ENCODE results near the gene SCN3B. TPM values are rescaled to one million over a fixed set of nuclear protein-coding genes. Genes with fewer than 3 reads are reported as not detected.

The SCN3B gene
- total and polyA plus RNA-seq, 4 donors, result 21.0 to 97.5 (median 73.9) TPM

DNA sequence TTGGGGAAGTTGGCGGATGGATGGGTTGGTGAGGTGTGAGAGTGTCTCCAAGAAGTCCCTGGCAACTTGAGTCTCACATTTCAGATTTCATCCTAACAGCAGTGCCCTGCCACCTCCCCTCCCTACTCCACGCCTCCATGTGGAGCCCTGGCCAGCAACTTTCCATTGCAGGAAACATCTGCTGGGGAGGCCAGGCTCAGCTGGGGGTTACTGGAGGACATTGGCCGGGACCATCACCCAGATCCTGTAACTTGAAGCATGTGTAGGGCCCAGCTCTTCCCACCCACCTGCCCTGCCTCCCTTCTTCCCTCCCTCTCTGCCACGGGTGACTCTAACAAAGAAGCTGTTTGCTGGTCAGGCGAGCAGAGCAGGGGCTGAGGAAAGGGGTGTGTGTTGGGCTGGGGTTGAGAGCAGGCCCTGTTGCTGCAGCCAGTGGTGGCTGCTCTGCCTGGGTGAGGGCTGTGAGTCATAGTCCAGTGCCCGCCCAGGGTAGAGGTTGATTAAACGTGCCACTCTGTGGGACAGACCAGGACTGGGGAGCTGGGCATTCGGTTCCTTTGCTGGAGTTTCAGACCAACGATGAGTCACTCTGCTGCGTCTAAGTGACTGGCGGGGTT lies 64.0 kb downstream of the SCN3B start:
- 77% methylated on average over 9 of the region's 11 CpGs for WGBS (ENCODE audit: insufficient coverage)
- Histone ChIP-seq H3K36me3 (ENCODE audit: control insufficient read depth, insufficient read depth, low read length) (peaks cover 78% of the 10 kb centered on the region), H3K27ac (ENCODE audit: low read depth, low read length) (no peak overlapping the region), H3K4me3 (ENCODE audit: low read depth, low read length) (no peak overlapping the region), H3K9me3 (ENCODE audit: control insufficient read depth, insufficient read depth, low read length) (no peaks in the 10 kb centered on the region), H3K27me3 (ENCODE audit: control insufficient read depth, insufficient read depth, low read length) (no peaks in the 10 kb centered on the region), H3K4me1 (ENCODE audit: control insufficient read depth, insufficient read depth, low read length) (peaks cover 9% of the 10 kb centered on the region)
- no peak for DNase-seq (ENCODE audit: low read depth in 4 of 6, low spot score in 6 of 6)

DNA sequence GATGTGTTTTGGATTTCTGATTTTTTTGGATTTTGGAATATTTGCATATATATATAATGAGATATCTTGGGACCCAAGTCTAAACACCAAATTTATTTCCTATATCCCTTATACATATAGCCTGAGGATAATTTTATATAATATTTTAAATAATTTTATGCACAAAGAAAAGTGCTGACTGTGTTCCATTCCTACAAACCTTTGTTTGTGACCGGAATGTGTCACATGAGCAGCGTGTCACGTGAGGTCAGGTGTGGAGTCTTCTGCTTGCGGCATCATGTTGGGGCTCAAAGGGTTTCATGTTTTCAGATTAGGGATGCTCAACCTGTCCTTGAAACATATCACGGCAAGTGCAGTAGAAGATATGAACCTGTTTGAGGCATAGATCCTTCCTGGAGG lies 65.6 kb downstream of the SCN3B start:
- Histone ChIP-seq H3K27me3 (ENCODE audit: control insufficient read depth, insufficient read depth, low read length) (no peaks in the 10 kb centered on the region), H3K4me1 (ENCODE audit: control insufficient read depth, insufficient read depth, low read length) (peaks cover 15% of the 10 kb centered on the region), H3K4me3 (ENCODE audit: low read depth, low read length) (no peak overlapping the region), H3K36me3 (ENCODE audit: control insufficient read depth, insufficient read depth, low read length) (peaks cover 84% of the 10 kb centered on the region), H3K9me3 (ENCODE audit: control insufficient read depth, insufficient read depth, low read length) (no peaks in the 10 kb centered on the region), H3K27ac (ENCODE audit: low read depth, low read length) (no peak overlapping the region)
- WGBS (ENCODE audit: insufficient coverage), result 97% methylated on average over 5 of the region's 5 CpGs
- DNase-seq (ENCODE audit: low read depth in 4 of 6, low spot score in 6 of 6), result no peak

DNA sequence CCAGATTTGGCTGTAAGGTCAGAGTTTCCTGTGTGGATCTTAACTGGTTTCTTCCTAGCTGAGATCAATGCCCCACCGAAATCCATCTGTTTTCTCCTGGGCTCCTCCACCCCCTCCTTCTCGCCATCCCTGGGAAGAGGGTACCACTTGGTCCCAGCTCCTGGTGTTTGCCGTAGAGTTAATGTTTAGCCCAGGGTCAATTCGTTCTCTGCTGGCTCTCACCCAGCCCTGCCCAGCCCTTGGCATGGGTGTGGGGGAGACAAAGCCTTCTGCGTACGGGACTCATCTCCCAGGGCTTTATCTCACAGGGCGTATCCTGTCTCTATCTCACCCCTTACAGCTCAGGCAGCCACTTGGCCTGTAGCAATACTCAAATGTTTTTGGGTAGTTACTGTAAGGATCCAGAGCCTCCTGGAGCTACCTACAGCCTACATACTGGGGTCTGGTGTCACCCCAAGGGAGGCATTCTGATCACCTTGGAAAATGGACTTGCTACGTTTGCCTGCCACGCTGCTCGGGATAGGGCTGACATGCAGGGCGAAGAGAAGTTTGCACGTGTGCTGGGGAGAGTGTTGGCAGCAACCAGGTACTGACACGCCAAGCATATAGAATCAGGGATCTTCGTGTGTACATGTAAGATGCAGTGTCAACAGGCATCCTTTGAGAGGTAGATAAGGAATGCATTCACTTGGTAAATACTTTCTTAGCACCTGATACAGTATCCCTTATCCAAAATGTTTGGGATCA lies 66.1 kb downstream of the SCN3B start:
- Histone ChIP-seq H3K4me1 (ENCODE audit: control insufficient read depth, insufficient read depth, low read length) (peaks cover 15% of the 10 kb centered on the region), H3K36me3 (ENCODE audit: control insufficient read depth, insufficient read depth, low read length) (peaks cover 83% of the 10 kb centered on the region), H3K27ac (ENCODE audit: low read depth, low read length) (no peak overlapping the region), H3K4me3 (ENCODE audit: low read depth, low read length) (no peak overlapping the region), H3K9me3 (ENCODE audit: control insufficient read depth, insufficient read depth, low read length) (no peaks in the 10 kb centered on the region), H3K27me3 (ENCODE audit: control insufficient read depth, insufficient read depth, low read length) (no peaks in the 10 kb centered on the region)
- WGBS (ENCODE audit: insufficient coverage), result 95% methylated on average over 5 of the region's 14 CpGs
- DNase-seq (ENCODE audit: low read depth in 4 of 6, low spot score in 6 of 6), result no peak

DNA sequence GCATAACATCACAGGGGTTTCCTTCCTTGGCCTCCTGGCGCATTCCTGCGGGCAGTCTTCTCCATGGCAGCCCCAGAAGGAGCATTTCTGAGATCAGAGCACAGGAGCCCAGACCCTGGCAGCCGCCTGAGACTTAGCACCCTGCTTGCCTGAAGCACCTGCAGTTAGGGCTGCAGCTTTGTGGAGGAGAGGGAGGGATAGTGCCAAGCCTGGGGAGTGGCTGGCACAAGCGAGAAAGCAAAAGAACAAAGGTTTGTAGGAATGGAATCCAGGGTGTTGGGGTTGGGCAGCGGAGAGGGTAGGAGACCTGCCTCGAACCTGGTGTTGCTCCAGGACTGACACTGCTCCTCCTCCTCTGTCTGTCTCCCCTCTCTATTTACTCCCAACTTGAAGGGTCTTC lies 66.9 kb downstream of the SCN3B start:
- Histone ChIP-seq H3K9me3 (ENCODE audit: control insufficient read depth, insufficient read depth, low read length) (no peaks in the 10 kb centered on the region), H3K36me3 (ENCODE audit: control insufficient read depth, insufficient read depth, low read length) (peaks cover 84% of the 10 kb centered on the region), H3K27me3 (ENCODE audit: control insufficient read depth, insufficient read depth, low read length) (no peaks in the 10 kb centered on the region), H3K4me1 (ENCODE audit: control insufficient read depth, insufficient read depth, low read length) (peaks cover 15% of the 10 kb centered on the region), H3K4me3 (ENCODE audit: low read depth, low read length) (no peak overlapping the region), H3K27ac (ENCODE audit: low read depth, low read length) (no peak overlapping the region)
- DNase-seq (ENCODE audit: low read depth in 4 of 6, low spot score in 6 of 6), result no peak
- 92% methylated on average over 2 of the region's 6 CpGs for WGBS (ENCODE audit: insufficient coverage)

DNA sequence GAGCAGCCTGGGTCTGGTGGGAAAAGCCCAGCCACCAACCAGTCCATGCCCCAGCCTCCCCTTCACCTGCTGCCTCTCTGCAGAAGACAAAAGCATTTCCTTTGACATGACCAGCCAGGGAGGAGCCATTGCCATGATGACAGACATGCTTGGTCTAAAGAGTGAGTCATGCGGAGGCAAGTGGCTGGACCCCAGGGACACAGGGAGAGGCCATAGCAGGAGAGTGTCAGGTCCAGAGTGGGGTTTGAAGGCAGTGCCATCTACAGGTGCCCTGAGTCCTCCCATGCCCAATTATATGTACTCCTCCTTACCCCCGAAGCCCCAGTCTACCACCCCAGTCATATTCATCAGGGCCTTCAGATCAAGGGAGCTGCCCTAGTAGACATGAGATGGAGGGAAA lies 67.4 kb downstream of the SCN3B start:
- no peak for DNase-seq (ENCODE audit: low read depth in 4 of 6, low spot score in 6 of 6)
- Histone ChIP-seq H3K27ac (ENCODE audit: low read depth, low read length) (no peak overlapping the region), H3K4me3 (ENCODE audit: low read depth, low read length) (no peak overlapping the region), H3K27me3 (ENCODE audit: control insufficient read depth, insufficient read depth, low read length) (no peaks in the 10 kb centered on the region), H3K4me1 (ENCODE audit: control insufficient read depth, insufficient read depth, low read length) (peaks cover 15% of the 10 kb centered on the region), H3K36me3 (ENCODE audit: control insufficient read depth, insufficient read depth, low read length) (peaks cover 86% of the 10 kb centered on the region), H3K9me3 (ENCODE audit: control insufficient read depth, insufficient read depth, low read length) (no peaks in the 10 kb centered on the region)
- 100% methylated on average over 1 of the region's 2 CpGs for WGBS (ENCODE audit: insufficient coverage)

DNA sequence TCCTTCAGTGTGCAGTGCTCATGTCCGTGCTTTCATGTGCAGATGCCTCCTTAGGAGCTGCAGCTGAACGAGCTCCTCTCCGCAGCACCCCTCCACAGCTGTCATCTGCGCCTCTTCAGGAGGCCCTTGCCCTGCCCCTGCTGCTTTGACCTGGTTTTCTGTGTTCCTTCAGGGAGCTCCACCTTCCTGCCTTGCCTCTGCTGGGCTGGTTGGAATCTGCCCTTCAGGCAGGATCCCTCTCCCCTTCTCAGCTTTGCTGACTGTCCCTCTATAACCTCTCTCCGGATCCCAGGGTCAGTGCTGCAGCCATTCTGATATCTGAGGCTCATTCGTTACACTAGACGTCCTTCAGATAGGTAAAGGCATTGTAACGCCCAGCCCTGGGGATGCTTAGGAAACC lies 67.9 kb downstream of the SCN3B start:
- 70% methylated on average over 8 of the region's 8 CpGs for WGBS (ENCODE audit: insufficient coverage)
- Histone ChIP-seq H3K4me3 (ENCODE audit: low read depth, low read length) (no peak overlapping the region), H3K27me3 (ENCODE audit: control insufficient read depth, insufficient read depth, low read length) (no peaks in the 10 kb centered on the region), H3K4me1 (ENCODE audit: control insufficient read depth, insufficient read depth, low read length) (peaks cover 15% of the 10 kb centered on the region), H3K36me3 (ENCODE audit: control insufficient read depth, insufficient read depth, low read length) (peaks cover 86% of the 10 kb centered on the region), H3K27ac (ENCODE audit: low read depth, low read length) (no peak overlapping the region), H3K9me3 (ENCODE audit: control insufficient read depth, insufficient read depth, low read length) (no peaks in the 10 kb centered on the region)
- DNase-seq (ENCODE audit: low read depth in 4 of 6, low spot score in 6 of 6), result no peak

DNA sequence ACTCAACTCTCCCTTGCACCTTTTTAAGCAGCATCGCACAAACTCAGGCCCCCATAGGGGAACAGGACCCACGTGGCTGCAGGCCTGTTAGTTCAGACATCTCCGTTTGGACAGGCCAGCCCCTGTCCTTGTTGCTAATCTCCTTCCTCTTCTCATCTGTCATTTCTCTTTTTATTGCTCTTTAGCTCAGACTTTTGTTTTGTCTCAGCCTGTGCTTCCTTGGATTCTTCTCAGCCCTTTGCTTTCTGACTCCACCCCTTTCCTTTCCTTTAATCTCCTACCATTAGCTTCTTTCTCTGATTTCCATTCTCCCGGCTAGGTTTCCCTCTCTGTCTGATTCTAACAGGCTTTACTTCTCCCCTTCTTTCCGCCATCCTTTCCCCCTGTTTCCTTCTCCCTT lies 68.7 kb downstream of the SCN3B start:
- Histone ChIP-seq H3K36me3 (ENCODE audit: control insufficient read depth, insufficient read depth, low read length) (peaks cover 86% of the 10 kb centered on the region), H3K9me3 (ENCODE audit: control insufficient read depth, insufficient read depth, low read length) (no peaks in the 10 kb centered on the region), H3K4me3 (ENCODE audit: low read depth, low read length) (no peak overlapping the region), H3K27me3 (ENCODE audit: control insufficient read depth, insufficient read depth, low read length) (no peaks in the 10 kb centered on the region), H3K27ac (ENCODE audit: low read depth, low read length) (no peak overlapping the region), H3K4me1 (ENCODE audit: control insufficient read depth, insufficient read depth, low read length) (peaks cover 14% of the 10 kb centered on the region)
- WGBS (ENCODE audit: insufficient coverage), result 43% methylated on average over 4 of the region's 5 CpGs
- no peak for DNase-seq (ENCODE audit: low read depth in 4 of 6, low spot score in 6 of 6)

DNA sequence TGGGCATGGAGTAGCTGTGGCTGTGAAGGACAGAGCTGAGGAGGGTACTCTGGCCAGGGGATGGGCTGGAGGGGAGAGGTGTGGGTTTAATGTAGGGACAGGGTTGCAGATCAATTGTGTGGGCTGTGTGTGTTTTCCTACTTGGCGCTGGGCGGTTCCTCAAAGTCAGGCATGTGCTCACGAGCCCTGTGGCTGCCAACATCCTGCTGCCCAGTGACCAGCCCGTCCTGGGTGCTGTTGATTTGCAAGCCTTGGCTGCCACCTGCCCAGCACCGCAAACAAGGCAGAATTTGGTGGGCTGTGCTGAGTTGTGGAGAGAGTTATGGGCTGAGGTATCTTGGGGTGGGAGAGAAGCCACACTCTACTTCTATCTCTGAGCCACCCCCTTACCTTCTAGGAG lies 69.2 kb downstream of the SCN3B start:
- no peak overlapping the region for H3K4me3 ChIP-seq (ENCODE audit: low read depth, low read length)
- no peaks in the 10 kb centered on the region for H3K9me3 ChIP-seq (ENCODE audit: control insufficient read depth, insufficient read depth, low read length)
- H3K27me3 ChIP-seq (ENCODE audit: control insufficient read depth, insufficient read depth, low read length), result no peaks in the 10 kb centered on the region
- H3K27ac ChIP-seq (ENCODE audit: low read depth, low read length), result no peak overlapping the region
- peaks cover 14% of the 10 kb centered on the region for H3K4me1 ChIP-seq (ENCODE audit: control insufficient read depth, insufficient read depth, low read length)
- no peak for DNase-seq (ENCODE audit: low read depth in 4 of 6, low spot score in 6 of 6)
- 61% methylated on average over 4 of the region's 5 CpGs for WGBS (ENCODE audit: insufficient coverage)
- peaks cover 86% of the 10 kb centered on the region for H3K36me3 ChIP-seq (ENCODE audit: control insufficient read depth, insufficient read depth, low read length)

DNA sequence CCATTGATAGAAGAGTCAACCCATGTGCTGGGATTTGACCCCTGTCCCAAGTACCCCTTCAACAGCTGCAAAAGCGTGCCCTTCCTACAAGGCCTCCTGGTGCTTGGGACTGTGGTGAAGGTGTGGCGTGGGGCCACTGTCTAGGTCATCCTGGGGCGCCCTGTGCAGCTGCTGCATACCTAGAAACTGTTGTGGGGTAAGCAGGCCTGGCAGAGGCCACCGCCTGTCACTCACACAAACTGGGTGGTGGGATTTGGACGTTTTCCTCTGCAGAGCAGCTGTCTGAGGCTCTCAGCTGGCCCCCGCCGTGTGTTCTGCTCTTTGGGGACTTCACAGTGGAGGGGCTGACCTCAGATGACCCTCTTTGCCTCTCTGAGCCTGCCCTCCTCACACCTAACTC lies 69.7 kb downstream of the SCN3B start:
- H3K27me3 ChIP-seq (ENCODE audit: control insufficient read depth, insufficient read depth, low read length), result no peaks in the 10 kb centered on the region
- H3K27ac ChIP-seq (ENCODE audit: low read depth, low read length), result no peak overlapping the region
- no peak overlapping the region for H3K4me3 ChIP-seq (ENCODE audit: low read depth, low read length)
- peaks cover 86% of the 10 kb centered on the region for H3K36me3 ChIP-seq (ENCODE audit: control insufficient read depth, insufficient read depth, low read length)
- no peak for DNase-seq (ENCODE audit: low read depth in 4 of 6, low spot score in 6 of 6)
- WGBS (ENCODE audit: insufficient coverage), result 69% methylated on average over 6 of the region's 7 CpGs
- peaks cover 16% of the 10 kb centered on the region for H3K4me1 ChIP-seq (ENCODE audit: control insufficient read depth, insufficient read depth, low read length)
- no peaks in the 10 kb centered on the region for H3K9me3 ChIP-seq (ENCODE audit: control insufficient read depth, insufficient read depth, low read length)

DNA sequence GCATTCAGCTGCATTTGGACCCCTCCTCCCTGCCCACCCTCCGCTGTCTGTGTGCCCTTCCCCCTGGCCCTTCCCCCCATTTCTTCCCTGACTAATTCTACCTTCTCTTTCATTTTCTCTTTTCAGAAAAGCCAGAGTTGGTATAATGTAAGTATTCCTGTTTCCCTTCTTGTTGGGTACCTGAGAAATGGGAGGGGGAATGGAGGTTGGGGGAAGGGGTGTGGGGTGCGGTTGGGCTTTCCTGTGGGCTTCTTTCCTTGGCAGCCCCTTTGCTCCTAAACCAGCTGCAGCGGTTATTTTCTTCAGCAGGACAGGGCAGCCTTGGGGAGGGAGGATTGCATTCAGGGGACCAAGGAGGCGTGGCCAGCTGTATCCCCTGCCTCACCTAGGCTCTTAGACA lies 70.2 kb downstream of the SCN3B start:
- H3K4me3 ChIP-seq (ENCODE audit: low read depth, low read length), result no peak overlapping the region
- 93% methylated on average over 3 of the region's 4 CpGs for WGBS (ENCODE audit: insufficient coverage)
- peaks cover 16% of the 10 kb centered on the region for H3K4me1 ChIP-seq (ENCODE audit: control insufficient read depth, insufficient read depth, low read length)
- no peak overlapping the region for H3K27ac ChIP-seq (ENCODE audit: low read depth, low read length)
- H3K36me3 ChIP-seq (ENCODE audit: control insufficient read depth, insufficient read depth, low read length), result peaks cover 89% of the 10 kb centered on the region
- H3K27me3 ChIP-seq (ENCODE audit: control insufficient read depth, insufficient read depth, low read length), result no peaks in the 10 kb centered on the region
- H3K9me3 ChIP-seq (ENCODE audit: control insufficient read depth, insufficient read depth, low read length), result no peaks in the 10 kb centered on the region
- DNase-seq (ENCODE audit: low read depth in 4 of 6, low spot score in 6 of 6), result no peak

Measured in spinal cord (tissue), 10 donors.